ENCODE measurements around the gene SPON1.

- no peak for TF ChIP-seq YY1 (IDR thresholded peaks at IDR 0.05; ENCODE audit: insufficient read depth, insufficient read length)
- no peak for TF ChIP-seq ZNF274 (IDR thresholded peaks at IDR 0.05; ENCODE audit: low read depth, low read length)
- no peak for TF ChIP-seq SUZ12 (IDR thresholded peaks at IDR 0.05; ENCODE audit: extremely low read depth, insufficient read depth, insufficient read length)
Observed at GRCh38 chr11:14042686-14043465, 80.4 kb downstream of the SPON1 start.

All from NT2/D1 (cell line).